Measurements from ENCODE around the gene OR51B6.

OR51B6 gene

DNA sequence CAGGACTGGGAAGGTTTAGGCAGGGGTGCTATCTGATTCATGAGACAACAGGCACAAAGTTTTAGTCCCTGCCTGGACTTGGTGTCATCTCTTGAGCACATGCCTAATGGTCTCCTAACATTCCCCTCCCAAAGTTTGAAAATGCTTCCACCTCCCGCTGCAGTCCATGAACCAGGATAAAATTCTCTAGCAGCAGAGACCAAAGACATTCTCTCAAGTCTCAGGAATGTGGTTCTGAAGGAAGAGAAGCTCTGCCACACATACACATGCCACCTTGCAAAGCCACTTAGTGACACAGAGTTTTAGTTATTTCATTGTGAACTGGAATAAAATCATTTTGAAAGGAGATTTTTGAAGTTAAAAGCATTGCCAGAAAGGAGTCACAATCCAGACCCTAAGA is 15.5 kb downstream of the OR51B6 start:
- DNase-seq, result no peak

DNA sequence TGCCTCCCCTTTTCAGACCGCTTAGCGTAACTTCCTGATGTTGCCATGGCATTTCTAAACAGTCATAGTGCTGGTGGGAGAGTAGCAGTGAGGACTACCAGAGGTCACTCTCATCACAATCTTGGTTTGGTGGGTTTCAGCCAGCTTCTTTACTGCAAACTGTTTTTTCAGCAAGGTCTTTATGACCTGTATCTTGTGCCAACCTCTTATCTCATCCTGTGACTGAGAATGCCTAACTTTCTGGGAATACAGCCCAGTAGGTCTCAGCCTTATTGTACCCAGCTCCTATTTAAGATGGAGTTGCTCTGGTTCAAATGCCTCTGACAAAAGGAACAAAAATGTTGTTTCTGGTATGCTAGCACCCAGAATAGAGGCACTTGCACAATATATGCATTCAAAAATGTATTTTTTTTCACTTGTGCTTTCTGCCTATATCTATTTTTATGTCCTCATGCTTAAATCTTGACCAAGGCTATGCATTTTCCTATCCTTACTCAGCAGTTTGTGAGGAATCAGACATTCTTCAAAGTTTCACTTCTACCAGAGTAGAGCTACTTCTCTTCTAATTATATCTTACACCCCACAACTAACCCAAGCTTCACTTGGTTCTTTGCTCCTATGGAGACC is 16.3 kb downstream of the OR51B6 start:
- DNase-seq, result no peak

DNA sequence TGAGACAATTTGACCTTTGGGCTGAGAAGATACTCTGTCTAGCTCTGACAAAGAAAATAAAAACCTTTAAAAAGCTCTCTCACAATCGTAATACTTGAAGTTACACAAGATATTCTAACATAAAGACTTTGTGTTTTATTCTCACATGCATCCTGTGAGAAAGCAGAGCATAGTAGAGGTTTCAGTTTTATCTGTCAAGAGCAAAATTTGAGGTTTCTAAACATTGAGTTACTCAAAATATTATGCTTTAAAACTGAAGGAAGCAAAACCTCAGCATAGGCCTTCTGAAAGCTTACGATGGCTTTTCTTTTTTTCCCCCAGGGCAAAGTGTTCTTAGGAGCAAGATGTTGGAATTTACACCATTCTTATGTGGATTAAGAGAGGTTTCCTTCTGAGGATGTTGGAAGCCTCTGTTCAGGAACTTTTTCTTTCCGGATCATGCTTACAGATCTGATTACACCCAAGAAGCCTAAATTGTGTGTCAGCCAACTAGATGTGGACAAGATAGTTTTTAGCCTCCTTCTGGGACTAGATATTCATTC is 17.3 kb downstream of the OR51B6 start:
- no peak for DNase-seq

DNA sequence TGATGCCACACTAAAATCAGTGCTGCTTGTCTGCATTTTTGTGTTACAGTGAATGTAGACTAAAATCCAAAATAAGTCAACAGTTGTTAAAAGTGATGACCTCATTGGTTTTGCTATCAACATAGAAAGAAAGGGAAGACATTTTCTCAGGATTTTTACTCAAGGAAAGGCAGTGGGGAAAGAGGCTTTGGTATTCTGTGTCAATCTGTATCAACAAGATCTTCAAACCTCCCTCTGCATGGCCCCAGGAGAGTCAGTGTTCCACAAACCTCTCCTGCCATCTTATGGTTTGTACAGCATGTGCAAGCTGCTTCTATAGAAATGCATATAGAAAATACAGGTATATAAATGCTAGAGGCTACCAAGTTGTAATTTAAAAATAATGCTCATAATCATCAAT is 18.5 kb downstream of the OR51B6 start:
- DNase-seq, result no peak

DNA sequence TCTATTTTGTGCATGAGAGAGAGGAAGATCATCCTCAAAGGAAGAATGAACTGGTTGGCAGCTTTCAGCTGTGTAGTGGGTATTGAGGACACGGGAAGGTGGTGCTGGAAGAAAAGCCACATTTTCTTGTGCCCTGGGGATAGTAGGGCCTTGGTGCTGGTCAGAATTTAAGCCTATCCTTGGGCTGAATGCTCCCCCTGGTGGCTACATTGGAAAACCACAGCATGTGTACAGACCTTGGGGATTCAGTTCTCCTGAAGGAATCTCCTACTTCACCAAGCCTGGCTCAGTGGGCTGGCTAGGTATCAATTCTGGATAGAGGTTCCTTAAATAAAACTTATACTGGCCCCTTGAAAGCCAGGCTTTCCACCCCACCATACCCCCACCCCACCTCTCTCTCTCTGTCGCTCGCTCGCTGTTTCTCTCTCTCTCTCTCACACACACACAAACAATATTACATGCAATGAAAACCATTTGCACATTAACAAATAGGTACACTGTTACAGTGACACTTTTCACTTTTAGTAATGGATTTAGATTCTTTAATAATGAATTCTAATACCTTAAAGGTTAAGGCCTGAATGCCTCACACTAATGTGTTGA is 29.5 kb downstream of the OR51B6 start:
- DNase-seq, result peak; percentile 47

DNA sequence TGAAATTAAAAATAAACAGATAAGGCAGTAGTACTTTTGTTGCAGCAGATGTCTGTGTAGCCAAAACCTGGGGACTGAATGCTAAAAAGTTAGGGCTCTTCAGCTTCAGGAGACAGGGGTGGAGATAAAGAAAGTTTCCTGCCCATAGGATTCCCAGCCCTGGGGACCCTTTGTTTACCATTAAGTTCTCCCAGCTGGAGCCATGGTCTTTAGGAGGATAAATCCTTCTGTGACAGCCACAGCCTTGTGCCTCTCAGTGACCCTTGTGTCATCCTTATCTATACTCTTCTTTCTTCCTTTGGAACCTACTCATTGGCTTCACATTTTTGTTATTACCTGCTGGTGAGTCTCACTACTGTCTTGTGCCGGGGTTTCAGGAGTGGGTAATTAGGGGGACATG is 32.3 kb downstream of the OR51B6 start, which contains the start of gene OR51M1:
Gene OR51M1, plus strand, starts transcription at position 237 of the 400 bp plus-strand sequence. CDS start 5,587 bp downstream, outside the sequence.
- DNase-seq, result no peak

DNA sequence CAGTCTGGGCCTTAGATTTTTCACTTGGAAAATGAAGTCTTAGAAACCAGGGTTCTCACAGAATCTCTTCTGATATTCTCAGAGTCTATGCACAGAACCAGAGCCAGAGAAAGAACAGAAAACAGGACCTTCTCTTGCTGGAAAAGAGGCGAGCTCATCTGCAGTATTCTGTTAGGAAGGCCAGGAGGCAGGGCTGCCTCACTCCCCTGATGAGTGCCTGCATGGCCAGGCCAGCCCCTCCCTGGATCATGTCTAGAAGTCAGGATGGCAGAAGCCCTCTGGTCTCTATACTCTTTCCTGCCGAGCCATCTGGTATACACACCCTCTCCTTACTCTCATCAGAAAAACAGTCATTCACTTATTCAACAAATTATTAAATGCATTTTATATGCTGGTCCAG is 33.0 kb downstream of the OR51B6 start:
- DNase-seq, result no peak

DNA sequence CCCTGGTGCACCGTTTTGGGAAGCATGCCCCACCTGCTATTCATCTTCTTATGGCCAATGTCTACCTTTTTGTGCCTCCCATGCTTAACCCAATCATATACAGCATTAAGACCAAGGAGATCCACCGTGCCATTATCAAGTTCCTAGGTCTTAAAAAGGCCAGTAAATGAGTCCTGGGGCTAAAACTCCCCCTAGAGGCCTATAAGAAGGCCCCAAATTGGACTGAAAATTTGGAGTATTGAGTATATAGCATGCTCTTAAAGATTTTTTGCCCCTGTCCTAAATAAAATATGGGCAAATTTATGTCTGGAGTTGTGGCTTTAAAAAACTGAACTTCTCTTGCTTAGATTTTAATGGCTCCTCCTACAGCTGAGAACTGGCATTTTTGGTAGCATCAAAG is 38.9 kb downstream of the OR51B6 start:
- DNase-seq, result no peak

DNA sequence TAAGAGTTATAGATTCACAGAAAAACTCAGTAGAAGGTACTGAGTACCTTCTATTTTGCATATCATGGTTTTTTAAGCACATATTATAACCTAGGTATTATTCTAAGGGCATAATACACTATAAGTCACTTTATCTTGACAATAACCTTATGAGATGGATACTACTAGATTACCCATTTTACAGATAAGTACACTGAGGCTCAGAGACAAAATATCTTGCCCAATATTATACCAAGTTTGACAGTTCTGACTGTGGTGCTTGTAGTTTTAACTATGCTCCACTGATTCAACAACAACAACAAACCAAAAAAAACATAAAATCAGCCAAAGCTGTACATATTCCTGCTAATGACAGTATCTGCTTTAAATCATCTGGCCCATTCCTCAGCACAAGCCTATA is 42.8 kb downstream of the OR51B6 start:
- DNase-seq, result no peak

DNA sequence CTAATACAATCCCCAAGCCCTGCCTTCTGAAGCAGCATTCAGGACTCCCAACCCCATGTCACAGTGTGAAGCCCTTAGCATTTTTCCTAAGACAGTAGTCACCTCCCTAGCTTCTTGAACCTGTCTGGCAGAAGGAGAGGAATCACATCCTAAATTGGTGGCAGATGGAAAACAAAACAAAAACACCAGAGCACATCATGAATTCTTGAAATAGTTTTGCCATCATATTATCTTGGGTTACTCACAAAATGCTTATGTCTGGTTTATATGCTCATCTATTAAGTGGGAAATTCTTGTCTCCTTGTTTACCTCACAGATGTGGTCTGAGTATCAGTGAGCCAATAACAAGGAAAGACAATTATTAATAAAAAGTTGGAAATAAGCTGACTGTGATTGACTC is 47.6 kb downstream of the OR51B6 start:
- no peak for DNase-seq
